Esophagus squamous epithelium (tissue), 5 donors: Measurements from ENCODE around the gene HEPACAM. TPM values are rescaled to one million over a fixed set of nuclear protein-coding genes. Genes with fewer than 3 reads are reported as not detected.

Experiments used
- DNase-seq: peaks from one replicate; lab custom pipeline; 2025; lab: John Stamatoyannopoulos, UW
- H3K27ac ChIP-seq, 4 donors: fragments of 200-600 bp; sonication (generic); one replicate each; pipeline ENCODE4 v1.5.1; 2016 to 2019; ENCODE audit warnings: mild to moderate bottlenecking in 1 of 4
- H3K27me3 ChIP-seq, 4 donors: fragments of 200-600 bp; sonication (generic); 1 replicate in 3 of 4; 2 replicates in 1 of 4; pipeline versions ENCODE4 v1.5.1 to v1.6.0; 2017 to 2021; ENCODE audit warnings: antibody characterized with exemption in 1 of 4
- H3K36me3 ChIP-seq, 3 donors: fragments of 200-600 bp; sonication (generic); one replicate each; pipeline ENCODE4 v1.5.1; 2016 to 2019
- H3K4me1 ChIP-seq, 3 donors: fragments of 200-600 bp; sonication (generic); one replicate each; pipeline ENCODE4 v1.5.1; 2017 to 2019
- H3K4me3 ChIP-seq, 4 donors: fragments of 200-600 bp; sonication (generic); 1 replicate in 3 of 4; 2 replicates in 1 of 4; pipeline ENCODE4 v1.5.1; 2016 to 2019; ENCODE audit warnings: mild to moderate bottlenecking in 2 of 4, moderate library complexity in 1 of 4
- H3K9me3 ChIP-seq, 3 donors: fragments of 200-600 bp; sonication (generic); one replicate each; pipeline ENCODE4 v1.5.1; 2016 to 2019
- CTCF ChIP-seq, 6 experiments: fragments of 450-650 bp in 4 of 6; fragments of 200-600 bp in 2 of 6; sonication (generic) in 2 of 6; IDR thresholded peaks; one replicate each; pipeline ENCODE4 v1.5.1; 2016 to 2019; ENCODE audit warnings: antibody characterized with exemption in 6 of 6, mild to moderate bottlenecking in 4 of 6, moderate library complexity in 4 of 6
- POLR2A ChIP-seq, 4 donors: fragments of 450-650 bp; IDR thresholded peaks; one replicate each; pipeline ENCODE4 v1.6.1; 2017; ENCODE audit warnings: antibody characterized with exemption in 4 of 4, mild to moderate bottlenecking in 4 of 4, moderate library complexity in 3 of 4
- WGBS, 2 donors: methylation state at CpG; one replicate each; pipeline ENCODE4 v1.1.5; 2018; 5-methylcytosine and 5-hydroxymethylcytosine counted together
- intact Hi-C: fragments of 100-400 bp; cut with DNase I; formaldehyde crosslinking; loops from one replicate; pipeline ENCODE4 v1.15.0; 2022
- total RNA-seq, 4 donors: library from RNA; depleted of rRNA; stranded (reverse); fragments of >200 nt; gene quantifications; one replicate each; pipeline ENCODE4 v1.1.0, GENCODE V29; 2016
- donor health status: DM: yes; HTN: yes; CAD: no.

HEPACAM gene
- total RNA-seq, 4 donors from 2014 or later, result not detected

GRCh38 chr11:124882339-124883071, 53.3 kb downstream of the HEPACAM start:
- no peak overlapping the region for H3K4me3 ChIP-seq
- intact Hi-C loops, result no loop called here
- H3K27ac ChIP-seq, result peak overlapping the region in 2 of 4 donors; percentile 47 to 49
- H3K9me3 ChIP-seq, result no peaks in the 10 kb centered on the region
- no peak for TF ChIP-seq CTCF (IDR thresholded peaks at IDR 0.05)
- TF ChIP-seq POLR2A (IDR thresholded peaks at IDR 0.05), result no peak
- no peaks in the 10 kb centered on the region for H3K36me3 ChIP-seq
- H3K4me1 ChIP-seq, result peaks cover 0 to 16% (median 0%) of the 10 kb centered on the region in 3 donors
- WGBS, 2 donors, result 56 to 66% methylated on average over 9 to 11 of the region's 11 CpGs
- no peak for DNase-seq
- peaks cover 0 to 13% (median 0%) of the 10 kb centered on the region in 4 donors for H3K27me3 ChIP-seq

GRCh38 chr11:124880958-124881357, 54.9 kb downstream of the HEPACAM start:
- 68 to 75% methylated on average over 1 to 3 of the region's 3 CpGs for WGBS, 2 donors
- Histone ChIP-seq H3K9me3 (no peaks in the 10 kb centered on the region), H3K27me3 (peaks cover 0 to 8% (median 0%) of the 10 kb centered on the region in 4 donors), H3K36me3 (no peaks in the 10 kb centered on the region), H3K4me3 (no peak overlapping the region), H3K27ac (no peak overlapping the region), H3K4me1 (peaks cover 1 to 28% (median 3%) of the 10 kb centered on the region in 3 donors)
- intact Hi-C loops, result no loop called here
- no peak for DNase-seq
- TF ChIP-seq POLR2A (IDR thresholded peaks at IDR 0.05) (no peak), CTCF (IDR thresholded peaks at IDR 0.05) (no peak)

- intact Hi-C loops, result no loop called here
- peaks cover 3 to 34% (median 6%) of the 10 kb centered on the region in 3 donors for H3K4me1 ChIP-seq
- H3K36me3 ChIP-seq, result no peaks in the 10 kb centered on the region
- H3K27me3 ChIP-seq, result peaks cover 0 to 15% (median 0%) of the 10 kb centered on the region in 4 donors
- H3K4me3 ChIP-seq, result no peak overlapping the region
- H3K9me3 ChIP-seq, result no peaks in the 10 kb centered on the region
- no peak overlapping the region for H3K27ac ChIP-seq
- 60 to 82% methylated on average over 2 to 5 of the region's 10 CpGs for WGBS, 2 donors
- no peak for TF ChIP-seq CTCF (IDR thresholded peaks at IDR 0.05)
- TF ChIP-seq POLR2A (IDR thresholded peaks at IDR 0.05), result no peak
- DNase-seq, result no peak
These were observed 55.6 kb downstream of the HEPACAM start for GRCh38 chr11:124880290-124880611.

- intact Hi-C loops, result no loop called here
- Histone ChIP-seq H3K9me3 (no peaks in the 10 kb centered on the region), H3K4me1 (peaks cover 3 to 34% (median 6%) of the 10 kb centered on the region in 3 donors), H3K27ac (peak overlapping the region in 1 of 4 donors; percentile 5), H3K4me3 (no peak overlapping the region), H3K36me3 (no peaks in the 10 kb centered on the region), H3K27me3 (peaks cover 0 to 21% (median 0%) of the 10 kb centered on the region in 4 donors)
- WGBS, 2 donors, result 56 to 93% methylated on average over 4 to 5 of the region's 16 CpGs
- DNase-seq, result no peak
- TF ChIP-seq CTCF (IDR thresholded peaks at IDR 0.05) (no peak), POLR2A (IDR thresholded peaks at IDR 0.05) (no peak)
These were observed 56.2 kb downstream of the HEPACAM start for GRCh38 chr11:124879493-124880289.
